ENCODE measurements around the gene COLEC11.

Gene COLEC11

GRCh38 chr2:3670941-3671340 is 76.0 kb downstream of the COLEC11 start:
- H3K9me3 ChIP-seq (ENCODE audit: insufficient read depth, low read depth, low read length), result no peaks in the 10 kb centered on the region
- no peaks in the 10 kb centered on the region for H3K36me3 ChIP-seq (ENCODE audit: insufficient read depth, low read length)
- no peak overlapping the region for H3K27ac ChIP-seq (ENCODE audit: low read depth, low read length)
- 89% methylated on average over 11 of the region's 11 CpGs for WGBS
- H3K4me1 ChIP-seq (ENCODE audit: insufficient read depth, low read length), result no peaks in the 10 kb centered on the region
- H3K4me3 ChIP-seq (ENCODE audit: low read length), result no peak overlapping the region
- H3K9ac ChIP-seq (ENCODE audit: low read depth, low read length), result no peak overlapping the region
- no peaks in the 10 kb centered on the region for H3K27me3 ChIP-seq (ENCODE audit: insufficient read depth, low read length)

- no peaks in the 10 kb centered on the region for H3K36me3 ChIP-seq (ENCODE audit: insufficient read depth, low read length)
- H3K27me3 ChIP-seq (ENCODE audit: insufficient read depth, low read length), result no peaks in the 10 kb centered on the region
- no peaks in the 10 kb centered on the region for H3K4me1 ChIP-seq (ENCODE audit: insufficient read depth, low read length)
- no peak overlapping the region for H3K27ac ChIP-seq (ENCODE audit: low read depth, low read length)
- no peak overlapping the region for H3K9ac ChIP-seq (ENCODE audit: low read depth, low read length)
- no peak overlapping the region for H3K4me3 ChIP-seq (ENCODE audit: low read length)
- 95% methylated on average over 9 of the region's 9 CpGs for WGBS
- no peaks in the 10 kb centered on the region for H3K9me3 ChIP-seq (ENCODE audit: insufficient read depth, low read depth, low read length)
These were observed 78.2 kb downstream of the COLEC11 start for GRCh38 chr2:3672861-3673678.

GRCh38 chr2:3674066-3674845 is 79.3 kb downstream of the COLEC11 start:
- Histone ChIP-seq H3K36me3 (ENCODE audit: insufficient read depth, low read length) (no peaks in the 10 kb centered on the region), H3K4me1 (ENCODE audit: insufficient read depth, low read length) (no peaks in the 10 kb centered on the region), H3K9ac (ENCODE audit: low read depth, low read length) (no peak overlapping the region), H3K27me3 (ENCODE audit: insufficient read depth, low read length) (no peaks in the 10 kb centered on the region), H3K9me3 (ENCODE audit: insufficient read depth, low read depth, low read length) (no peaks in the 10 kb centered on the region), H3K4me3 (ENCODE audit: low read length) (no peak overlapping the region), H3K27ac (ENCODE audit: low read depth, low read length) (no peak overlapping the region)
- whole genome bisulfite sequencing, result 95% methylated on average over 9 of the region's 9 CpGs

GRCh38 chr2:3675687-3676086 is 80.8 kb downstream of the COLEC11 start:
- no peaks in the 10 kb centered on the region for H3K4me1 ChIP-seq (ENCODE audit: insufficient read depth, low read length)
- no peak overlapping the region for H3K4me3 ChIP-seq (ENCODE audit: low read length)
- WGBS, result 94% methylated on average over 2 of the region's 4 CpGs
- no peak overlapping the region for H3K9ac ChIP-seq (ENCODE audit: low read depth, low read length)
- no peak overlapping the region for H3K27ac ChIP-seq (ENCODE audit: low read depth, low read length)
- H3K27me3 ChIP-seq (ENCODE audit: insufficient read depth, low read length), result no peaks in the 10 kb centered on the region
- no peaks in the 10 kb centered on the region for H3K9me3 ChIP-seq (ENCODE audit: insufficient read depth, low read depth, low read length)
- H3K36me3 ChIP-seq (ENCODE audit: insufficient read depth, low read length), result no peaks in the 10 kb centered on the region

GRCh38 chr2:3677436-3677835 is 82.5 kb downstream of the COLEC11 start:
- no peaks in the 10 kb centered on the region for H3K9me3 ChIP-seq (ENCODE audit: insufficient read depth, low read depth, low read length)
- H3K4me3 ChIP-seq (ENCODE audit: low read length), result no peak overlapping the region
- no peaks in the 10 kb centered on the region for H3K27me3 ChIP-seq (ENCODE audit: insufficient read depth, low read length)
- H3K4me1 ChIP-seq (ENCODE audit: insufficient read depth, low read length), result no peaks in the 10 kb centered on the region
- 86% methylated on average over 9 of the region's 9 CpGs for WGBS
- H3K36me3 ChIP-seq (ENCODE audit: insufficient read depth, low read length), result no peaks in the 10 kb centered on the region
- H3K27ac ChIP-seq (ENCODE audit: low read depth, low read length), result no peak overlapping the region
- H3K9ac ChIP-seq (ENCODE audit: low read depth, low read length), result no peak overlapping the region

GRCh38 chr2:3678212-3678611 is 83.3 kb downstream of the COLEC11 start:
- Histone ChIP-seq H3K4me3 (ENCODE audit: low read length) (no peak overlapping the region), H3K9me3 (ENCODE audit: insufficient read depth, low read depth, low read length) (no peaks in the 10 kb centered on the region), H3K36me3 (ENCODE audit: insufficient read depth, low read length) (no peaks in the 10 kb centered on the region), H3K27ac (ENCODE audit: low read depth, low read length) (no peak overlapping the region), H3K4me1 (ENCODE audit: insufficient read depth, low read length) (no peaks in the 10 kb centered on the region), H3K9ac (ENCODE audit: low read depth, low read length) (no peak overlapping the region), H3K27me3 (ENCODE audit: insufficient read depth, low read length) (no peaks in the 10 kb centered on the region)
- WGBS, result 87% methylated on average over 9 of the region's 9 CpGs

GRCh38 chr2:3679180-3679579 is 84.3 kb downstream of the COLEC11 start:
- Histone ChIP-seq H3K27me3 (ENCODE audit: insufficient read depth, low read length) (no peaks in the 10 kb centered on the region), H3K36me3 (ENCODE audit: insufficient read depth, low read length) (no peaks in the 10 kb centered on the region), H3K4me1 (ENCODE audit: insufficient read depth, low read length) (no peaks in the 10 kb centered on the region), H3K9ac (ENCODE audit: low read depth, low read length) (no peak overlapping the region), H3K9me3 (ENCODE audit: insufficient read depth, low read depth, low read length) (no peaks in the 10 kb centered on the region), H3K4me3 (ENCODE audit: low read length) (no peak overlapping the region), H3K27ac (ENCODE audit: low read depth, low read length) (no peak overlapping the region)
- 100% methylated on average over 2 of the region's 2 CpGs for WGBS

- no peak overlapping the region for H3K27ac ChIP-seq (ENCODE audit: low read depth, low read length)
- no peaks in the 10 kb centered on the region for H3K4me1 ChIP-seq (ENCODE audit: insufficient read depth, low read length)
- WGBS, result 95% methylated on average over 23 of the region's 23 CpGs
- no peak overlapping the region for H3K4me3 ChIP-seq (ENCODE audit: low read length)
- no peaks in the 10 kb centered on the region for H3K9me3 ChIP-seq (ENCODE audit: insufficient read depth, low read depth, low read length)
- H3K27me3 ChIP-seq (ENCODE audit: insufficient read depth, low read length), result no peaks in the 10 kb centered on the region
- no peaks in the 10 kb centered on the region for H3K36me3 ChIP-seq (ENCODE audit: insufficient read depth, low read length)
- H3K9ac ChIP-seq (ENCODE audit: low read depth, low read length), result no peak overlapping the region
These were observed 84.9 kb downstream of the COLEC11 start for GRCh38 chr2:3679616-3680393.

- Histone ChIP-seq H3K4me3 (ENCODE audit: low read length) (no peak overlapping the region), H3K9ac (ENCODE audit: low read depth, low read length) (no peak overlapping the region), H3K36me3 (ENCODE audit: insufficient read depth, low read length) (no peaks in the 10 kb centered on the region), H3K27me3 (ENCODE audit: insufficient read depth, low read length) (no peaks in the 10 kb centered on the region), H3K9me3 (ENCODE audit: insufficient read depth, low read depth, low read length) (no peaks in the 10 kb centered on the region), H3K27ac (ENCODE audit: low read depth, low read length) (no peak overlapping the region), H3K4me1 (ENCODE audit: insufficient read depth, low read length) (no peaks in the 10 kb centered on the region)
- WGBS, result 95% methylated on average over 18 of the region's 18 CpGs
These were observed 85.8 kb downstream of the COLEC11 start for GRCh38 chr2:3680548-3681345.

GRCh38 chr2:3681625-3682024 is 86.7 kb downstream of the COLEC11 start:
- H3K4me1 ChIP-seq (ENCODE audit: insufficient read depth, low read length), result no peaks in the 10 kb centered on the region
- no peaks in the 10 kb centered on the region for H3K9me3 ChIP-seq (ENCODE audit: insufficient read depth, low read depth, low read length)
- H3K36me3 ChIP-seq (ENCODE audit: insufficient read depth, low read length), result no peaks in the 10 kb centered on the region
- no peak overlapping the region for H3K4me3 ChIP-seq (ENCODE audit: low read length)
- WGBS, result 93% methylated on average over 5 of the region's 5 CpGs
- H3K9ac ChIP-seq (ENCODE audit: low read depth, low read length), result no peak overlapping the region
- no peaks in the 10 kb centered on the region for H3K27me3 ChIP-seq (ENCODE audit: insufficient read depth, low read length)
- no peak overlapping the region for H3K27ac ChIP-seq (ENCODE audit: low read depth, low read length)

Measured in HUES64 (cell line).